Measurements from ENCODE around the gene DCLRE1A.

DCLRE1A gene

GRCh38 chr10:113854013-113854760 lies at the start of gene DCLRE1A, which contains the start of gene NHLRC2:
Gene DCLRE1A, minus strand, starts transcription at chr10:113854082. Its CDS starts 900 bp downstream, at chr10:113853182.
Gene NHLRC2, plus strand, starts transcription at chr10:113854661. Its CDS starts 212 bp downstream, at chr10:113854873.
- DNase-seq (ENCODE audit: low spot score) = peak; percentile 70

- DNase-seq (ENCODE audit: low spot score) = no peak
Measured at GRCh38 chr10:113899952-113900598, 46.2 kb upstream of the DCLRE1A start.

GRCh38 chr10:113897693-113898618 lies 44.1 kb upstream of the DCLRE1A start:
- no peak for DNase-seq (ENCODE audit: low spot score)

- no peak for DNase-seq (ENCODE audit: low spot score)
Measured at GRCh38 chr10:113895018-113895417, 41.1 kb upstream of the DCLRE1A start.

- DNase-seq (ENCODE audit: low spot score) = no peak
Measured at GRCh38 chr10:113894581-113894980, 40.7 kb upstream of the DCLRE1A start.

- DNase-seq (ENCODE audit: low spot score) = no peak
Measured at GRCh38 chr10:113893570-113893969, 39.7 kb upstream of the DCLRE1A start.

DNA sequence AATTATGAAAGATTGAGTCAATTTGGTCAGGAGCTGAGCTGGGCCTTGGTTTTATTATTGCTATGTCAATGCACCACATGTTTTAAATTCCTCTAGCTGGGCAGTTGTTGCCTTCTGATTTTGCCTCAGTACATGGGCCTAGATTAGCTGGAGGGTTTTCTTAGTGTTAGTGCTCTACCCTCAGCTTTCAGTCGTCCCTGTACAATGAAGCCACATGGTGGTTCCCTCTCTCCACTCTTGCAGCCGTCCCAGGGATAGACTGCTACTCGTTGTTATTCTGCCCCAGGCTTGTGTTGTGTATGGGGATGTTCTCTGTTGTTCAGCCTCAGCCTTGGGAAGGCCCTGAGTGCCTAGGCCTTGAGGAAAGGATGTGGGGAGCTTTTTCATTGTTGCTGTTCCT lies 37.6 kb upstream of the DCLRE1A start:
- DNase-seq (ENCODE audit: low spot score) = no peak

DNA sequence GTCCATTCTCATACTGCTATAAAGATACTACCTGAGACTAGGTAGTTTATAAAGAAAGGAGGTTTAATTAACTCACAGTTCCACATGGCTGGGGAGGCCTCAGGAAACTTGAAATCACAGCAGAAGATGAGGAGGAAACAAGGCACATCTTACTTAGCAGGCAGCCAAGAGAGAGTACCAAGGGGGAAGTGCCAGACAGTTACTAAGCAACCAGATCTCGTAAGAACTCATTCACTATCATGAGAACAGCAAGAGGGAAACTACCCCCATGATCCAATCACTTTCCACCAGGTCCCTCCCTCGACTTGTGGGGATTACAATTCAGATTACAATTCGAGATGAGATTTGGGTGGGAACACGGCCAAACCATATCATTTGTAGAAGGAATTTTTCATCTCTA lies 36.9 kb upstream of the DCLRE1A start:
- no peak for DNase-seq (ENCODE audit: low spot score)

DNA sequence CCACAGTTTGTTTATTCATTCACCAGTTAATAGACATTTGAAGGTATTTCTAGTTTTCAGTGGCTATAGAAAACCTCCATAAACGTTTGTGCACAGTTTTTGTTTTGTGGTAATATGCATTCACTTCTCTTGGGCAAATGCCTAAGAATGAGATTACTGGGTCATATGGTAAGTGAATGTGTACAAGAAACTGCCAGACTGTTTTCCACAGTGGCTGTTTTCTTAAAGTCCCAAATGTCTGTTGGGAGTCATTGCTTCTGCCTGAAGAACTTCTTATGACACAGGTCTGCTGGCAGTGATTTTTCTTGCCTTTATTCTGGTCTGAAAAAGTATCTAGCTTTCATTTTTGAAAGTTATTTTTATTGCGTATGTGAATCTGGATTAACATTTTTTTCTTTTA lies 36.0 kb upstream of the DCLRE1A start:
- DNase-seq (ENCODE audit: low spot score) = no peak

DNA sequence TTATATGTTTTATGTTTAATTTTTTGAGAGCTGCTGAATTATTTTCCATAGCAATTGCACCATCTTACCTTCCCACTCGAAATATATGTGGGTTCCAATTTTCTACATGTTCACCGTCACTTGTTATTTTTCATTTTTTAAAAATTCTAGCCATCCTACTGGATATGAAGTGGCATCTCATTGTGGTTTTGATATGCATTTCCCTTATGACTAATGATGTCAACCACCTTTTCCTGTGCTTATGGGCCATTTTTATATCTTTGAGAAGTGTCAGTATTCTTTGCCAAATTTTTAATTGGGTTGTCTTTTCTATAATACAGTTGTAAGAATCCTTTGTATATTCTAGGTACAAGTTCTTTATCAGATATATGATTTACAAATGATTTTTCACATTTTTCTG lies 28.4 kb upstream of the DCLRE1A start:
- DNase-seq (ENCODE audit: low spot score) = no peak

- DNase-seq (ENCODE audit: low spot score) = no peak
Measured at GRCh38 chr10:113880236-113880635, 26.4 kb upstream of the DCLRE1A start.

DNA sequence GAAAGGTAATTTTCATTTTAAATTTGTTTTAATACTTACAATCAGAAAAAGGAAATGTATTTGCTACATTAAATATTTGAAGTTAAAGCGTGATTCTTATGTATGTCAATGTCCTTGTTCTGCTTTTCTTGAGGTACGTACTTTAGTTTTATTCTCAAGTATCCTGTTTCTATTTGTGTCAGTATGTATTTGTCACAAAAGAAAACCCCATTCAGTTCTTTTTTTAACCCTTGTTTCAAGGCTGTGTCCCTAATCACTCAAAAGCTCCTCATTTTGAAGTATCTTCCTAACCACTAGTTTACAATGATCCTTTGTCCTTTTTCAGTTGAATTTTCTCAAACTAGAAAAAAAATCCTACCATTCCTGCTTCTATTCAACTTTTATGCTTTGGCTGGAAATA lies 25.8 kb upstream of the DCLRE1A start:
- DNase-seq (ENCODE audit: low spot score) = no peak

GRCh38 chr10:113876461-113876860 lies 22.6 kb upstream of the DCLRE1A start:
- DNase-seq (ENCODE audit: low spot score) = no peak

DNA sequence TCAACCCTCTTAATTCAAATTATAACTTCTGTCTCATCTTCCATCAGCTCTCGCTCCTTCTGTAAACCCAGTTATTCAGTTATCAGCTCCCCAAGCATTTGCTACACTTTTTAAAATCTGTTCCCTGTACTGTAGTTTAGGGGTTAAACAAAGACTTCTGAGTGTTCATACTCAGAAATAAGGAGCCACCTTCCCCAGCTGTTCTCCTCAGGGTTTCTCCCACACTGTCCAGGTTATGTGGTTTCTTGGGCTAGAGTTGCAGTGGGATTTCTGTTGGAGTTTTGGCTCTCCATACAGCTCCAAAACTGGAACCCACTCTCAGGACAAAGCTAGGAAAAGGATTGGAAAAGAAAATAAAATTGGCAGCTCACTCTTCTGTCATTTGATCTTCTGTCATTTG lies 21.3 kb upstream of the DCLRE1A start:
- DNase-seq (ENCODE audit: low spot score) = no peak

DNA sequence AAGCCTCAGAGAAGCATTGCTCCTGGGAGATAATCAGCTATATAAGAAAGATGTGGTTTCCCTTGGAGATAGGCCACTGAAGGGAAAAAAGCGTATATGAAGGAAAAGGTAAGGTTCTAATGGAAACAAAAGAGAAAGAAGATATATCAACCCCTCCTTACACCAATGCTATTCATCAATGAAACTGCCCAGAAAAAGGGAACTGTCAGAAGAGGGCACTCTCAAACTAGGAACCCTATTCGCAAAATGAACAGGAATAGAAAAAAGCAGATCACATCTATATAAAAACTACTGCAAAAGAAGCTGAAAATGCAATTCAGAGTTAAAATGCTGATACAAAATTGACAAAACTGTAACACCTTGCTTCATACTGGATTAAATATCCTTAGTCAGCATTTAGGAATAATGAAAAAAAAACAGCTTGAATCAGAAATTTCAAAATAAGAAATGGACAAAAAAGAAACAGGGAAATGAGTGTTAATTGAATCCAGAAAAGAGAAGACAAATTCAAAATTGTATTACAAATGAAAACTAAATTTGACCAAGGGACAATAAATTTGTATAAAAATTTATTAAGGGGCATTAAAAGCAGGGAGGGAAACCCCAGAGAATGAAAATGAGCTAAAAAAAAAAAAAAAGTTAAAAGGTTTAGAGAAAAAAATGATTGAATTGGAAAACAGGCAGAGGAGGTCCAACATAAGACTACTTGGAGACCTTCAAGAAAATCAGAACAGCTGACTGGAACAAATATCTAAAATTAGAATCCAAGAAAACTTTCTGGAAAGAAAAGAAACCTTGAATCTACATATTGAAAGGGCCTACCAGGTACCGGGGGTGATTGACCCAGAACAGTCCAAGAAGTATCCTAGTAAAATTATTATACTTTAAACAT lies 18.5 kb upstream of the DCLRE1A start:
- no peak for DNase-seq (ENCODE audit: low spot score)

DNA sequence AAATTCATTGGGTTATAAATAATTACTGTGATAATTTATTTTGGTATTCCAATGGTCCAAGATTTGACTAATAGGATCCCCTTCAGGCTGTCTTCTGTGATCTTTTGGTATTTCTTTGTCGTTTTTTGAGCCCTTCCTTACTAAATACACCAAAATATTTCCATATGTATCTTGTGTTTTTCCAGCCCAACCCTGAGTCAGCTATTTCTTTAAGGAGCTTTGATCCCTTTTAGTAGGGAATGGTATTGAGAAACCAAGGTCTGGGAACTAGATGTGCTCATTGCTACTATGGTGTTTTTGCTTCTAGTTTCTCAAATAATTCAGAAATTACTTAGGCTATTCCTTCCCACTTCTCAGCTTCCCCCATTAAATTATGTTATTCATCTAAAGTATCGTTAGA lies 15.9 kb upstream of the DCLRE1A start:
- no peak for DNase-seq (ENCODE audit: low spot score)

DNA sequence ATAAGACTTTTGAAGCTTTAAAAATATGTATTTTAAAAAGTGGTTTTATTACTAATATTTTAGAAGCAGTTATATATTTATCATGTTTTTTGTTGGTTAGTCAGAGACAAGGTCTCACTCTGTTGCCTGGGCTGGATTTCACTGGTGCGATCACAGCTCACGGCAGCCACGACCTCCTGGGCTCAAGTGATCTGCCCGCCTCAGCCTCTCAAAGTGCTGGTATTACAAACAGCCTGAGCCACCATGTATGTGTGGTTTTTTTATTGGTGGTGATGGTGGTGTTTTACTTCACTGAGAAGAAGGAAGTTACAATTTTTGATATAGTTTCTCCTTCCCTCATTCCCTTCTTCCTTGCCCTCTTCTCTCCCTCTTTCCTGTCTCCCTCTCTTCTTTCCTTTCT lies 14.0 kb upstream of the DCLRE1A start:
- no peak for DNase-seq (ENCODE audit: low spot score)

DNA sequence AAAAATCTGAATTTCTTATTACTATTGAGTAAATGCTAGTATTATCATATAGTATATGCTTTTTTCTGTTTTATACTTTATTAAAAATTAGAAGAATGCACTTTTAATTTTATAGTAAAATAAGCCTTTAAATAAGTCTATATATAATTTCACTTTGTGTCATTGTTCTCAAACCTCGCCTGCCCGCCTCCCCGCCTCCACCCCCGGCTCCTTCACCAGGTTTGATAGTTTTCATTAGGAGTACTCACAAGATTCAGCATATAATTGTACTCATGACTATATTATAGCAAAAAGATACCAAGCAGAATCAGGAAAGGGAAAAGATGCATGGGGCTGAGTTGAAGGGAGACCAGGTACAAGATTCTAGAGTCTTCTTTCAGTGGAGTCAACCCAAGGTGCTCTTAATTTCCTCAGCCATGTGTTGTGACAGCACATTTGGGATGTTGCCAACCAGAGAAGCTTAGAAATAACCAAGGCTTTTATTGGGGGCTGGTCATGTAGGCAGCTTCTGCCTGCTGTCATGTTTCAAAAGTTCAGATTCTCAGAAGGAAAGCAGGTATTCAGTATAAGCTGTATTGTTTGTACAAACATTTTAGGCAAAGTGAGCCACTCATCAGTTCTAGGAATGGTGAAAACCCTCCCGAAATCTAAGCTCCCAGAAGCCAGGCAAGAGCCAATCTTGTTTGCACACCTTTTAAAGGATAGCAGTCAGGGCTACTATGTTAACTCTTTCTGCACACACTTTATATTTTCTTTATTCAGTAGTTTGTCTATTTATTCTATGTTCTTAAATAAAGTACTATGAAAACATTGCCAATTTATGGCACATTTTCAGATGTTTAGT lies 12.9 kb upstream of the DCLRE1A start:
- DNase-seq (ENCODE audit: low spot score) = no peak

GRCh38 chr10:113865901-113866300 lies 12.0 kb upstream of the DCLRE1A start:
- no peak for DNase-seq (ENCODE audit: low spot score)

- DNase-seq (ENCODE audit: low spot score) = no peak
Measured at GRCh38 chr10:113859261-113859660, 5.4 kb upstream of the DCLRE1A start.

GRCh38 chr10:113858541-113858940 lies 4.7 kb upstream of the DCLRE1A start:
- no peak for DNase-seq (ENCODE audit: low spot score)
